Measurements from ENCODE around the gene LRP1B. TPM values are rescaled to one million over a fixed set of nuclear protein-coding genes. Genes with fewer than 3 reads are reported as not detected.

Gene LRP1B
- polyA plus RNA-seq, 2 of the 4 experiments (the other 2 are of a cell fraction), result 0.03 TPM; not detected in 1

DNA sequence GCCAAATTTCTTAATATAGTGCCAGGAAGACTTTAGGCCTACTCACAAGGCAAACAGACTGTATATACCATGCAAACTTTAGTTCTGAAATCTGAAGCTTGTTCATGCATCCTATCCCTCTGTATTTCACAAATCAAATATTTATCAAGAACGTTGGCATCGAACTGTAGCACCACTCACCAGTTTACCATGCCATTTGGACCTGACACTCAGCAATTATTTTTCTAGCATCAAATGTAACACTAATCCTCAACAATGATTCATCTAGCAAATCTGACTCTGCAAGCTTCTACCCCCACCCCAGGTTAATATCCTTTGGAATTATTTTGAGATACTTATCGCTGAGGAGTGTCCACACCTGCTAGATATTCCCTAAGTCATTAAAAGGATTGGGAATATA is 1506.6 kb downstream of the LRP1B start:
- CTCF ChIA-PET, result no interaction called here
- Histone ChIP-seq H3K9me3 (no peaks in the 10 kb centered on the region), H3K27ac (peak overlapping the region in 1 of 2 experiments; percentile 42; a peak in 1 of 6 replicates), H3K4me3 (no peak overlapping the region), H3K4me2 (peak overlapping the region; percentile 45), H3K4me1 (peaks cover 22% of the 10 kb centered on the region)
- DNase-seq (ENCODE audit: low read depth in 1 of 2, low spot score in 1 of 2) (peak in 1 of 2 experiments; percentile 66), ATAC-seq (peak; percentile 43 to 90; a peak in 4 of 6 replicates), FAIRE-seq (no peak)
- POLR2A ChIA-PET, result no interaction called here
- TF ChIP-seq SREBF2 (IDR thresholded peaks at IDR 0.05) (no peak), TP53 (CRISPR knock-in tag; IDR thresholded peaks at IDR 0.05) (no peak), JUNB (IDR thresholded peaks at IDR 0.05) (peak; percentile 80), RAD21 (conservative IDR thresholded peaks at IDR 0.05 in 1 of 2, IDR thresholded peaks at IDR 0.05 in 1 of 2) (peak in 1 of 2 experiments; percentile 31; a peak in 1 of 5 replicates), FOSL2 (IDR thresholded peaks at IDR 0.05) (0 out of 2 replicates have a peak, but pooled peaks have one; percentile 18), FOSL2 (CRISPR knock-in tag; IDR thresholded peaks at IDR 0.05) (peak; percentile 58; the same call in 1 of the 2 replicates), KDM1A (IDR thresholded peaks at IDR 0.05; ENCODE audit: low read depth) (no peak), CEBPB (IDR thresholded peaks at IDR 0.05) (peak; percentile 32 to 41; a peak in 1 of 4 replicates), JUN (IDR thresholded peaks at IDR 0.05) (peak; percentile 22 to 40; a peak in 2 of 5 replicates), EP300 (IDR thresholded peaks at IDR 0.05) (peak; percentile 60 to 63; a peak in 2 of 5 replicates), TFCP2L1 (CRISPR knock-in tag; IDR thresholded peaks at IDR 0.05) (no peak), GATA3 (IDR thresholded peaks at IDR 0.05; ENCODE audit: borderline replicate concordance) (peak; percentile 85)
- TF ChIP-seq, protein P1, sequence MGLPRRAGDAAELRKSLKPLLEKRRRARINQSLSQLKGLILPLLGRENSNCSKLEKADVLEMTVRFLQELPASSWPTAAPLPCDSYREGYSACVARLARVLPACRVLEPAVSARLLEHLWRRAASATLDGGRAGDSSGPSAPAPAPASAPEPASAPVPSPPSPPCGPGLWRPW (IDR thresholded peaks at IDR 0.05), result no peak
- TF ChIP-seq, protein P2, sequence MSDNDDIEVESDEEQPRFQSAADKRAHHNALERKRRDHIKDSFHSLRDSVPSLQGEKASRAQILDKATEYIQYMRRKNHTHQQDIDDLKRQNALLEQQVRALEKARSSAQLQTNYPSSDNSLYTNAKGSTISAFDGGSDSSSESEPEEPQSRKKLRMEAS (IDR thresholded peaks at IDR 0.05), result 0 out of 2 replicates have a peak, but pooled peaks have one; percentile 9
- TF ChIP-seq, protein P3, sequence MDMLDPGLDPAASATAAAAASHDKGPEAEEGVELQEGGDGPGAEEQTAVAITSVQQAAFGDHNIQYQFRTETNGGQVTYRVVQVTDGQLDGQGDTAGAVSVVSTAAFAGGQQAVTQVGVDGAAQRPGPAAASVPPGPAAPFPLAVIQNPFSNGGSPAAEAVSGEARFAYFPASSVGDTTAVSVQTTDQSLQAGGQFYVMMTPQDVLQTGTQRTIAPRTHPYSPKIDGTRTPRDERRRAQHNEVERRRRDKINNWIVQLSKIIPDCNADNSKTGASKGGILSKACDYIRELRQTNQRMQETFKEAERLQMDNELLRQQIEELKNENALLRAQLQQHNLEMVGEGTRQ (IDR thresholded peaks at IDR 0.05), result no peak
- 6% methylated on average over 3 of the region's 3 CpGs for WGBS (ENCODE audit: missing lambda C conversion rate)

DNA sequence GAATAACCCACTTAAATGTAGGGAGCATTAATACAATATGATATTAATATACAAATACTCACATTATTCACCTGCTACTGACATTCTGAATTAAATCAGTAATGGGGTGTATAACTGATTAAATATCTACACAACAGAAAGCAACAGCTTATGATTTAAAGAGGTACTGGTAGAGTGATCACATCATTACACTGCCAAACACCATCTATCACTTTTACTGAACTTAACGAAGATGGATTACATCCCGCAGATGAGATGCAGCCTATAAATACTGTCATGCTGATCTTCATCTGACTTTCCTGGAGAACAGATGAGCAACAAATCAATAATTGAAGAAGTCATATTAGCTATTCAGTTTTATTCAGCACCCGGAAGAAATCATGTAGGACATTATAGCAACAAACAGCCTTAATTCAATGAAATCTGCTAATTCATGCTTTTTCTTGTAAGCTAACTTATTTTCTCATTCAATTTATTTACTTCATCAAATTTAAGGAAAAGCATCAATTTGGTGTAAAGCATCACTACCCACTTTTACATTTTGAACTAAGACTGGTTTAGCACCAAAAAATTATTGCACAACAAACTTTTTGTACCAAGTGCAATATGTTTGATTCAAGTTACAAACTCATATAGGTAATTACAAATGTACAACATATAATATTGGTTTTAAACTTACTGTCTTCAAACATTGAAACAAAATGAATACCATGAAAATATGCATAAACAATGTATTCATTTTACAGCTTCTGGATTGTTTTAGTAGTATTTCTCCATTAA is 1509.0 kb downstream of the LRP1B start:
- FAIRE-seq (no peak), ATAC-seq (no peak), DNase-seq (ENCODE audit: low read depth in 1 of 2, low spot score in 1 of 2) (no peak)
- no peak overlapping the region for H3K27ac ChIP-seq
- POLR2A ChIA-PET, result no interaction called here
- H3K4me1 ChIP-seq, result peaks cover 18% of the 10 kb centered on the region
- no peak for TF ChIP-seq JUNB (IDR thresholded peaks at IDR 0.05)
- TF ChIP-seq POLR2A (IDR thresholded peaks at IDR 0.05; ENCODE audit: low read length), result no peak
- TF ChIP-seq, protein P4, sequence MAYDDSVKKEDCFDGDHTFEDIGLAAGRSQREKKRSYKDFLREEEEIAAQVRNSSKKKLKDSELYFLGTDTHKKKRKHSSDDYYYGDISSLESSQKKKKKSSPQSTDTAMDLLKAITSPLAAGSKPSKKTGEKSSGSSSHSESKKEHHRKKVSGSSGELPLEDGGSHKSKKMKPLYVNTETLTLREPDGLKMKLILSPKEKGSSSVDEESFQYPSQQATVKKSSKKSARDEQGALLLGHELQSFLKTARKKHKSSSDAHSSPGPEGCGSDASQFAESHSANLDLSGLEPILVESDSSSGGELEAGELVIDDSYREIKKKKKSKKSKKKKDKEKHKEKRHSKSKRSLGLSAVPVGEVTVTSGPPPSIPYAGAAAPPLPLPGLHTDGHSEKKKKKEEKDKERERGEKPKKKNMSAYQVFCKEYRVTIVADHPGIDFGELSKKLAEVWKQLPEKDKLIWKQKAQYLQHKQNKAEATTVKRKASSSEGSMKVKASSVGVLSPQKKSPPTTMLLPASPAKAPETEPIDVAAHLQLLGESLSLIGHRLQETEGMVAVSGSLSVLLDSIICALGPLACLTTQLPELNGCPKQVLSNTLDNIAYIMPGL (CRISPR knock-in tag; IDR thresholded peaks at IDR 0.05; ENCODE audit: borderline replicate concordance), result no peak
- TF ChIP-seq ZNF302 (CRISPR knock-in tag; IDR thresholded peaks at IDR 0.05), result no peak
- no peak for TF ChIP-seq BHLHE40 (IDR thresholded peaks at IDR 0.05; ENCODE audit: low read depth, low read length)
- TF ChIP-seq, protein P5, sequence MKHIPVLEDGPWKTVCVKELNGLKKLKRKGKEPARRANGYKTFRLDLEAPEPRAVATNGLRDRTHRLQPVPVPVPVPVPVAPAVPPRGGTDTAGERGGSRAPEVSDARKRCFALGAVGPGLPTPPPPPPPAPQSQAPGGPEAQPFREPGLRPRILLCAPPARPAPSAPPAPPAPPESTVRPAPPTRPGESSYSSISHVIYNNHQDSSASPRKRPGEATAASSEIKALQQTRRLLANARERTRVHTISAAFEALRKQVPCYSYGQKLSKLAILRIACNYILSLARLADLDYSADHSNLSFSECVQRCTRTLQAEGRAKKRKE (CRISPR knock-in tag; IDR thresholded peaks at IDR 0.05; ENCODE audit: low read depth), result no peak
- no peak for TF ChIP-seq ESRRA (IDR thresholded peaks at IDR 0.05; ENCODE audit: borderline replicate concordance, low read length)
- TF ChIP-seq SMC3 (IDR thresholded peaks at IDR 0.05), result no peak
- no peak for TF ChIP-seq HOXB13 (CRISPR knock-in tag; IDR thresholded peaks at IDR 0.05; ENCODE audit: low read depth)
- 84% methylated on average over 3 of the region's 3 CpGs for WGBS (ENCODE audit: missing lambda C conversion rate)
- H3K4me3 ChIP-seq, result no peak overlapping the region
- CTCF ChIA-PET, result interaction anchor here (1.1 kb wide), 1 partner anchor 36 kb away, joined by 3 read pairs; no protein-coding TSS in a partner anchor
- no peaks in the 10 kb centered on the region for H3K9me3 ChIP-seq
- H3K4me2 ChIP-seq, result no peak overlapping the region

Data from A549 (cell line).